ENCODE measurements around the gene CSGALNACT2. TPM values are rescaled to one million over a fixed set of nuclear protein-coding genes. Genes with fewer than 3 reads are reported as not detected.

Gene CSGALNACT2
- total RNA-seq, 1 donor from 2014 or later = 14.8 TPM

- H3K4me1 Mint-ChIP-seq = no peaks in the 10 kb centered on the region
- no peak overlapping the region for H3K27ac Mint-ChIP-seq
- H3K9me3 Mint-ChIP-seq = no peaks in the 10 kb centered on the region
- no peaks in the 10 kb centered on the region for H3K36me3 Mint-ChIP-seq
- TF ChIP-seq CTCF (IDR thresholded peaks at IDR 0.05; ENCODE audit: unreplicated experiment) = no peak
- H3K4me3 Mint-ChIP-seq = no peak overlapping the region
- no peak for DNase-seq (ENCODE audit: low spot score in 2 of 2, unreplicated experiment in 2 of 2)
- peaks cover 6% of the 10 kb centered on the region for H3K27me3 Mint-ChIP-seq (ENCODE audit: low read depth)
Measured at GRCh38 chr10:43117777-43118583, 20.3 kb upstream of the CSGALNACT2 start.

GRCh38 chr10:43118631-43119415 is 19.4 kb upstream of the CSGALNACT2 start:
- DNase-seq (ENCODE audit: low spot score in 2 of 2, unreplicated experiment in 2 of 2) = no peak
- no peak for TF ChIP-seq CTCF (IDR thresholded peaks at IDR 0.05; ENCODE audit: unreplicated experiment)
- H3K36me3 Mint-ChIP-seq = no peaks in the 10 kb centered on the region
- H3K27me3 Mint-ChIP-seq (ENCODE audit: low read depth) = peaks cover 6% of the 10 kb centered on the region
- no peaks in the 10 kb centered on the region for H3K9me3 Mint-ChIP-seq
- no peak overlapping the region for H3K27ac Mint-ChIP-seq
- no peak overlapping the region for H3K4me3 Mint-ChIP-seq
- no peaks in the 10 kb centered on the region for H3K4me1 Mint-ChIP-seq

- H3K4me1 Mint-ChIP-seq = no peaks in the 10 kb centered on the region
- TF ChIP-seq CTCF (IDR thresholded peaks at IDR 0.05; ENCODE audit: unreplicated experiment) = no peak
- peaks cover 6% of the 10 kb centered on the region for H3K27me3 Mint-ChIP-seq (ENCODE audit: low read depth)
- no peaks in the 10 kb centered on the region for H3K36me3 Mint-ChIP-seq
- H3K27ac Mint-ChIP-seq = no peak overlapping the region
- no peak for DNase-seq (ENCODE audit: low spot score in 2 of 2, unreplicated experiment in 2 of 2)
- H3K9me3 Mint-ChIP-seq = no peaks in the 10 kb centered on the region
- no peak overlapping the region for H3K4me3 Mint-ChIP-seq
Measured at GRCh38 chr10:43119416-43120115, 18.7 kb upstream of the CSGALNACT2 start.

GRCh38 chr10:43120116-43120928 is 17.9 kb upstream of the CSGALNACT2 start:
- no peak overlapping the region for H3K4me3 Mint-ChIP-seq
- no peak for TF ChIP-seq CTCF (IDR thresholded peaks at IDR 0.05; ENCODE audit: unreplicated experiment)
- H3K27ac Mint-ChIP-seq = no peak overlapping the region
- no peak for DNase-seq (ENCODE audit: low spot score in 2 of 2, unreplicated experiment in 2 of 2)
- no peaks in the 10 kb centered on the region for H3K9me3 Mint-ChIP-seq
- peaks cover 6% of the 10 kb centered on the region for H3K27me3 Mint-ChIP-seq (ENCODE audit: low read depth)
- H3K36me3 Mint-ChIP-seq = no peaks in the 10 kb centered on the region
- H3K4me1 Mint-ChIP-seq = no peaks in the 10 kb centered on the region

GRCh38 chr10:43120929-43121314 is 17.3 kb upstream of the CSGALNACT2 start:
- H3K4me1 Mint-ChIP-seq = no peaks in the 10 kb centered on the region
- H3K27ac Mint-ChIP-seq = no peak overlapping the region
- no peak for DNase-seq (ENCODE audit: low spot score in 2 of 2, unreplicated experiment in 2 of 2)
- no peaks in the 10 kb centered on the region for H3K36me3 Mint-ChIP-seq
- H3K9me3 Mint-ChIP-seq = no peaks in the 10 kb centered on the region
- peaks cover 10% of the 10 kb centered on the region for H3K27me3 Mint-ChIP-seq (ENCODE audit: low read depth)
- no peak for TF ChIP-seq CTCF (IDR thresholded peaks at IDR 0.05; ENCODE audit: unreplicated experiment)
- H3K4me3 Mint-ChIP-seq = no peak overlapping the region
